ENCODE results near the gene AKAP8L. TPM values are rescaled to one million over a fixed set of nuclear protein-coding genes. Genes with fewer than 3 reads are reported as not detected.
A peak's percentile ranks its signal among the peaks of the same experiment; 100 is the strongest.

Gene AKAP8L
- total and polyA plus RNA-seq, 2 of the 8 experiments (the other 6 are each of a cell fraction or from before 2014, with no cell fraction given), result 75.1 to 138 TPM

GRCh38 chr19:15450528-15450890 lies 31.7 kb upstream of the AKAP8L start:
- no peak overlapping the region for H3K56ac ChIP-seq (replicated peaks; ENCODE audit: insufficient read length, low read depth, low read length)
- no peaks in the 10 kb centered on the region for H3K79me1 ChIP-seq (ENCODE audit: low read depth, low read length)
- peak overlapping the region; percentile 54 for H4K91ac ChIP-seq (replicated peaks; ENCODE audit: insufficient read length, low read length)
- H2AFZ ChIP-seq (ENCODE audit: low read length), result peak overlapping the region; percentile 92
- peaks cover 3 to 28% (median 23%) of the 10 kb centered on the region in 4 experiments; a peak in 6 of 7 replicates for H3K27me3 ChIP-seq (replicated peaks in 1 of 4; ENCODE audit: control insufficient read depth in 3 of 4, extremely low read depth in 1 of 4, insufficient read depth in 3 of 4, low read length in 3 of 4)
- 0 out of 2 replicates have a peak overlapping the region, but pooled peaks have one; percentile 75 for H2BK5ac ChIP-seq (ENCODE audit: low read depth, low read length)
- no peak overlapping the region for H3K9ac ChIP-seq (replicated peaks in 1 of 4; ENCODE audit: extremely low read depth in 1 of 4, low read depth in 3 of 4, low read length in 3 of 4)
- H2AK5ac ChIP-seq (ENCODE audit: low read depth, low read length), result peak overlapping the region; percentile 88; the same call in 1 of the 2 replicates
- CTCF ChIA-PET (ENCODE audit: partially characterized antibody), result interaction anchor here (1.0 kb wide), 2 partner anchors 11 to 31 kb away, joined by 3 to 7 read pairs; partner anchors contain the start of gene AKAP8L
- POLR2A ChIA-PET (ENCODE audit: partially characterized antibody), result interaction anchor here (1.8 to 2.6 kb wide), 2 partner anchors 32 to 71 kb away, joined by 6 to 10 read pairs; partner anchors contain the start of genes AKAP8 and AKAP8L
- peaks cover 22% of the 10 kb centered on the region; the same call in 1 of the 2 replicates for H3K23me2 ChIP-seq (ENCODE audit: low read depth, low read length)
- H3K36me3 ChIP-seq (ENCODE audit: control insufficient read depth in 2 of 4, insufficient read depth in 4 of 4, low read length in 3 of 4), result no peaks in the 10 kb centered on the region
- 0 out of 2 replicates have a peak overlapping the region, but pooled peaks have one; percentile 3 for H3K27ac ChIP-seq (ENCODE audit: low read depth, low read length)
- H3K23ac ChIP-seq (ENCODE audit: insufficient read length), result no peak overlapping the region
- H3K4me2 ChIP-seq (ENCODE audit: insufficient read depth in 1 of 2, low read depth in 2 of 2, low read length in 2 of 2), result peak overlapping the region; percentile 50 to 81; a peak in 3 of 4 replicates
- H2BK120ac ChIP-seq (replicated peaks; ENCODE audit: low read depth, low read length), result no peak overlapping the region
- H4K8ac ChIP-seq (ENCODE audit: extremely low read depth, insufficient read depth, low read length), result no peak overlapping the region
- 0 out of 2 replicates have a peak overlapping the region, but pooled peaks have one; percentile 32 for H2BK20ac ChIP-seq (ENCODE audit: low read length)
- peak overlapping the region; percentile 65; the same call in 1 of the 2 replicates for H2BK15ac ChIP-seq (ENCODE audit: low read length)
- H3K14ac ChIP-seq (ENCODE audit: insufficient read length), result no peak overlapping the region
- H3K4ac ChIP-seq (replicated peaks; ENCODE audit: insufficient read length, low read depth, low read length), result no peak overlapping the region
- FAIRE-seq, result no peak
- H4K5ac ChIP-seq (ENCODE audit: insufficient read length, low read depth, low read length), result no peak overlapping the region
- H3K4me3 ChIP-seq (ENCODE audit: extremely low read depth in 1 of 4, insufficient read depth in 2 of 4, low read depth in 3 of 4, low read length in 4 of 4), result peak overlapping the region in 3 of 4 experiments; percentile 43 to 60 (median 43); a peak in 3 of 8 replicates
- H4K20me1 ChIP-seq (replicated peaks in 1 of 2; ENCODE audit: control insufficient read depth in 1 of 2, insufficient read depth in 2 of 2, low read length in 2 of 2), result peaks cover 0 to 1% of the 10 kb centered on the region in 2 experiments
- peaks cover 0 to 14% (median 5%) of the 10 kb centered on the region in 4 experiments; a peak in 6 of 7 replicates for H3K4me1 ChIP-seq (replicated peaks in 1 of 4; ENCODE audit: control insufficient read depth in 3 of 4, insufficient read depth in 4 of 4, low read length in 3 of 4)
- DNase-seq (ENCODE audit: low read depth in 1 of 2, low spot score in 2 of 2), result no peak
- 100% methylated on average over 1 of the region's 1 CpG; no CpG with 5 or more reads in 1 of the 2 experiments for WGBS, 2 experiments (ENCODE audit: extremely low coverage in 1 of 2, insufficient coverage in 1 of 2, insufficient read length in 1 of 2, insufficient replicate concordance in 2 of 2, low coverage in 1 of 2, low lambda C conversion rate in 2 of 2, missing lambda C conversion rate in 1 of 2)
- H3K9me3 ChIP-seq (ENCODE audit: insufficient read depth in 2 of 2, low read depth in 1 of 2, low read length in 1 of 2), result no peaks in the 10 kb centered on the region
- no peak overlapping the region for H3K18ac ChIP-seq (ENCODE audit: extremely low read depth, low read length)
- peak overlapping the region; percentile 81; the same call in 1 of the 2 replicates for H2BK12ac ChIP-seq (ENCODE audit: low read depth, low read length)
- H3K79me2 ChIP-seq (ENCODE audit: control insufficient read depth in 1 of 2, insufficient read depth in 2 of 2, low read length in 2 of 2), result no peaks in the 10 kb centered on the region
- TF ChIP-seq BCL11A (IDR thresholded peaks at IDR 0.05; ENCODE audit: low read depth in 2 of 2, low read length in 2 of 2) (no peak), SIN3A (conservative IDR thresholded peaks at IDR 0.05 in 1 of 2, IDR thresholded peaks at IDR 0.05 in 1 of 2; ENCODE audit: low read depth in 1 of 2, low read length in 2 of 2) (no peak), CTBP2 (IDR thresholded peaks at IDR 0.05; ENCODE audit: borderline replicate concordance, insufficient read depth, insufficient read length, low read length) (no peak), CHD2 (IDR thresholded peaks at IDR 0.05; ENCODE audit: low read length) (no peak), ASH2L (IDR thresholded peaks at IDR 0.05; ENCODE audit: low read length) (no peak)

Data from H1 (cell line).